Measurements from ENCODE around the gene ESR1.
A peak's percentile ranks its signal among the peaks of the same experiment; 100 is the strongest.

ESR1 gene

GRCh38 chr6:151807513-151808370 lies at the start of gene ESR1:
Gene ESR1, plus strand, starts transcription at chr6:151807682. Its CDS starts 231 bp downstream, at chr6:151807913.
- DNase-seq (ENCODE audit: low spot score) = peak; percentile 46

DNA sequence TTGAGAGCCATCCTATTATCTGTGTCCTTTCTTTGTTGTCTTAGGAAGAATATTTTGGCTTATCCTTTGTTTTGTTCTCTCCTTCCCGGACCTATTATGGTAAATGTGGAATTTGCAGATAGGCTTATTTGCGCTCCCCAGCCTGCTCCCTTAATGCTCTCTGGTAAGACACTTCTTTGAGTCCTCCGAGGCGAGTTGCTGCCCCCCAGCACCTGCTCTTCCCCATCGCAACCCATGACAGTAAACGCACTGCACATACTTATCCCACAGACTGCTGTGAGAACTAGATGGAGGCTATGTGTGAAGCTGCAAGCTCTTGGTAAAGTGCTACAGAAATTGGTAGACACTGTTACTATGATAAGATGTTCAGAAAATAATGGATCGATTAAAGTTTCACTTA lies 47.0 kb upstream of the ESR1 start:
- DNase-seq (ENCODE audit: low spot score) = no peak

DNA sequence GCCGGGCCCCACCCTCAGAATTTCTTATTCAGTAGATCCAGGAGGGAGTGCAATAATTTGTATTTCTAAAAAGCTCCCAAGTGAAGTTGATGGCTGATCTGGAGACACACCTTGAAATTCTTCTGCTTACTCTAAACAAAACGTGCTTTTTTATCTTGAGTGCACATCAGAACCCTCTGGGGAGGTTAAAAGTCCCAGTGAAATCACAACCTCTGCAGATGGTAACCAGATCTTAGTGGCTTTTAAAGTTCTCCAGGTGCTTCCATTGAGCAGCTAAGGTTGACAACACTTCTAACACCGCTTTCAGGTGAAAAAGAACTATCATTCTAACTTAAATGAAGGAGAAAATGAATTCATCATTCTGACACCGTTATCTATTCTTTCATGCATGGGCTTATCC lies 45.6 kb upstream of the ESR1 start:
- DNase-seq (ENCODE audit: low spot score) = no peak

DNA sequence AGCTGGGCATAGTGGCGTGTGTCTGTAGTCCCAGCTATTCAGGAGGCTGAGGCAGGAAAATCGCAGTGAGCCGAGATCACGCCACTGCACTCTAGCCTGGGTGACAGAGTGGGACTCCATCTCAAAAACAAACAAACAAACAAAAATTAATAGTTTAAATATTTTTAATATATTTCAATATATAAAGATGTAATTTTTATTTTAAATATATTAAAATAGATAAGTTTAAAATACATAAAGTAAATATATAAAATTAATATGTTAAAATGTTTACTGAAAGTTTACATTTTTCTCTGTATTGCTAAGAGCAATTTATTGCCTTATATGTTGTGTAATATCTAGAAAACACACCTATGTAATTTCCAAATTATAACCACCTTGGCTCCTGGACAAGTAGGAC lies 44.7 kb upstream of the ESR1 start:
- no peak for DNase-seq (ENCODE audit: low spot score)

DNA sequence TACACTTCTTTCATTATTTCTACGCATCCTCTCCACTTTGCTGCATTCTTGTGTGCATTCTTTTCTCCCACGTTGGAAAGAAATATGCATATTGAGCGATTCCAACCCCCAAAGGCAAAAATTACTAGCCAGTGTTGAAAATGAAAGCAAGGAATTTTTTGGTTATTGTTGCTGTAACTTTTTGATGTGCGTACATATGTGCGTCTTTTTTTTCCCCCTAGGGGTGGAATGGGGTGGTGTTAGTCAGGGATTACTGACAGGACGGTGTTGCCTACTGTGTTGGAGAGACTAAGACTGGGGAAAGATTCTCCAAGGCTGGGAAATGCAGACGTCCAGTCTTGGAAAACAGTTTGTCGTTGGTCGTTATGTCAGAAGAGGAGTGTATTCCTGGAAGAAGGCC lies 44.2 kb upstream of the ESR1 start:
- no peak for DNase-seq (ENCODE audit: low spot score)

DNA sequence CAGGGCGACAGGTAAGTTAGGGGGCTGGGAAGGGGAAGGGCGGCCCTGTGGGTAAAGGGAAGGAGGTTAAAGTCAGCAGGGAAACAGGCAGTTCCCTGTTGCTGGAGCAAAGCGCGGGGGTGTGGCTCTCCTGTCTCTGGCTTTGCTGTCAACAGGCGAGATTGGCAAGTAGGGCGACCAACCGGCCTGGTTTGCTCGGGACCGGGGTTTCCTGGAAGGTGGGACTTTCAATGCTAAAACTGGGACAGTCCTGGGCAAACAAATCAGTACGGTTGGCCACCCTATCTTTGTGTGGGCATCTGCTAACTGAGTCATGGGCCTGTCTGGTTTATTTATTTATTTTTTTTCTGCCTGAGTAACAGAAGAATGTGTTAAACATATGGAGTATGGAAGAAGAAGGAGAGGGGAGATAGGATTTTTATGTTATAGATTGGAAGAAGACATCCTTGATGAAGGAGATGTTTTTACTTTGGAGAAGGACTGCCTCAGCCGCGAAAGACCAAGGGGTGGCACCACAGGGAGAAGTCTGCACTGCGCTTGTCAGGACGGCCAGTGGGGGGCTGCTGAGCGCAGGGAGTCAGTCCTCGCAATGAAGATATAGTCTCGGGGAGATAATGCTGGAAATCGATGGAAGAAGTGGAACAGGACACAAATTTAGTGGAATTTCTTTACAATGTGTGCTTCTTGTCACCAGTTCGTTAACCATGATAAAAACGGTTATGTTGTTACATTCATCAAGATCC lies 43.4 kb upstream of the ESR1 start:
- DNase-seq (ENCODE audit: low spot score) = peak; percentile 75

GRCh38 chr6:151765444-151765886 lies 42.0 kb upstream of the ESR1 start:
- peak; percentile 66 for DNase-seq (ENCODE audit: low spot score)

DNA sequence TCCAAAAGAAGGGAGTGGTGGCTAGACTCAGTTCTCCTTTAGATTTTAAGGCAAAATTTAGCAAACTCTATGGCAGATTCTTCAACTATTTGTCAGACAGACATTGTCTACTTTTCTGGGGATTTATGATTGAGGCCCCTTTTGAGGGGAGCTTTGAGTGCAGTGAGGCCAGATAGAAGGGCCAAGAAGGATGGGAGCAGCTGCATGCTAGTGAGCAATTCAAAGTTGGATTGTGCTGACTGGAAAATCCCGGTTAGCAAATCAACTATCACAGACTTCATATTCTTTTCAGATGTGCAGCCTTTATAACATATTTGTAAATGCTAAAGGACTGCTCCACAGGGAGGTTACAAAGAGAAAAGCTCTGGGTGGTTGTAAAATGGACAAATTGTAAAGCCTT lies 35.0 kb upstream of the ESR1 start:
- no peak for DNase-seq (ENCODE audit: low spot score)

DNA sequence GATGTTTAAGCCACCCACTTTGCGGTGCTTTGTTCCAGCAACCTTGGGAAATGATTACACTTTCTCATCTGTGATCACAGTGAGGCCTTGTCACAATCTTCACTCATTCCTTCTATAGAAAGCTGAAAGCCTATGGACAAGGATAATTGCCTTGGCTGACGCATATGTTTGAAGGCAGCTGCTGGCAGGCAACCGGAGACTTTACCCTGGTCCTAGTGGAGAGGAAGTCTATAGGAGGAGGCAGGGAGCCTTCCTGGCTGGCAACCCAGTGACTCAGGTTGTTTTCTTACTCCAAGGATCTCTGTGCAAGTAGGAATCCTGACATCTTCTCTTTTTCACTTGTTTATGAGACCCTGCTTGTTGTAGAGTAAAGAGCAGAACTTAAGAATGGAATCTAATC lies 34.1 kb upstream of the ESR1 start:
- no peak for DNase-seq (ENCODE audit: low spot score)

GRCh38 chr6:151782560-151782959 lies 24.9 kb upstream of the ESR1 start:
- DNase-seq (ENCODE audit: low spot score) = no peak

GRCh38 chr6:151783692-151784091 lies 23.8 kb upstream of the ESR1 start:
- no peak for DNase-seq (ENCODE audit: low spot score)

DNA sequence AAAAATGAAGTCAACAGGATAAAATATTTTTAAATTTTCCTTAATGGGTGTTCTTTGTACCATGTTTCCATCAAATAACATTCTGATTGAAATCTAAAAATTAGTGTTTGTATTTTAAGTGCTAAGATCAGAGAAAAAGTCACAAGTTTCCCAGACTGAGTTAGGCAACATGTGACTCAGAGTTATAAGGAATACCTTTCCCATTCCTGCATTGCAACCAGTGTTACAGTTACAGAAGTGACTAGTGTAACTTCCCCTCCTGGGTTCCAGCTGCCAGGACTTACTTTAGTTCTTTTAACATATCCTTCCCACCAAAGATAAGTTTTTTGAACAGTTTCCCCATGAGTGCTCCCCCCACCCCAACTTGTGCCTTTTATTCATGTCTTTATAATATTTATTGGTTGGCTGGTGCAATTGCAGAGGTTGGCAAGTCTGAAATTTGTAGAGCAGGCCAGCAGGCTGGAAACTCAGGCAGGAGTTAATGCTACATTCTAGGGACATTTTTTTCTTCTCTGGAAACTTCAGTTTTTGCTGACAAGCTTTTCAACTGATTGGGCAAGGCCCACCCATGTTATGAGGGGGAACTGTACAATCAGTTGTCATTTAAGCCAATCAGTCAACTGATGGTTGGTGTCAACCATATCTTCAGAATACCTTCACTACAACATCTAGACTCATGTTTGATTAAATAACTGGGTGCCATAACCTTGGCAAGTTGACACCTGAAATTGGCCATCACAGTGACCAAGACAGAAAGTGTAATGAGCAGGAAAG lies 22.9 kb upstream of the ESR1 start:
- DNase-seq (ENCODE audit: low spot score) = no peak

DNA sequence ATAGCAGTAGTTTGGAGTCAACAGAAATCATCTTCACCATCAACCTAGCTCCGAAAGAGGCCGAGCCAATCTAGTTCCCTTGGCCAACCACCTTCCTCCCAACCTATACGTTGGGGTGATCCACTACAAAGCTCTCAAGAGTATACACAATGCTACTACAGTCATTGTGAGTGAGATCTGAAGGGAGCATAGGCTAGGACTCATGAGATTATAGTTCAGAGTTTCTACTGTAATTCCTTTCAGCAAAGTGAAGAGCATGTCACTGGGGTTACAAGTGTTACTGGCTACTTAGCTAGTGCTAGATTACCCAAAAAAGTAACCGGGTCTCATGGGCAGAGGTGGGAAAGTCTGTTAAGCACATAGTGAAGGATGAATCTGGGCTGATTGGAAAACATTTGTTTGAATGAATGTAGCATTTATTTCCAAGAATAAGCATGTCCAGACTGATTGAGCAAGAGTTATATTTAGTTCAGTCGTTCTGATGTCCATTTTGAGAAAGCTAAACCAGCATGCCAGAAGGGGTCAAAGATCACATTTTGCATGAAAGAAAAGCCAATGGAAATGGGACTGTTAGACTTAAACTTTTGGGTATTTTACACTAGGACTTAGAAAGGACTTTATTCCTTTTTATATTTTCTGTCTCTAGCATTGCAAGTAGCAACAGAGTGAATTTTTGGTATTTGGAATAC lies 10.5 kb upstream of the ESR1 start:
- DNase-seq (ENCODE audit: low spot score) = no peak

DNA sequence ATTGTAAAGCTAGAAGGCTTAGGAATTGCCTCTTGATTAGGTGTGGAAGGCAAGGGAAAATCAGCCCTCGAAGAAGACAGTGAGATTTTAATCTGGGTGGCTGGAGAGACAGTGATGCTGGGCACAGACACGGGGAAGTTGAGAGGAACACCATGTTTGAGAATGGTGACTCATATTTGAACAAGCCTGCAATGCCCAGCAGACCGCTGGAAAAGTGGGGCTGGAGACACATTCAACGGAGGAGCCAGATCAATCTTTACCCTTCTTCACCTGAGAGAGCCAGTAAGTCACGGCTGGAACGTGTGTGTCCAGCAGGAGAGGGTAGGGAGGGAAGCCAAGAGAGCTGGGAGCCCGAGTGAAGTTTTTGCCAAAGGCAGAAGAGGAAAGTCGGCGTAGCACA lies 3.7 kb upstream of the ESR1 start:
- no peak for DNase-seq (ENCODE audit: low spot score)

DNA sequence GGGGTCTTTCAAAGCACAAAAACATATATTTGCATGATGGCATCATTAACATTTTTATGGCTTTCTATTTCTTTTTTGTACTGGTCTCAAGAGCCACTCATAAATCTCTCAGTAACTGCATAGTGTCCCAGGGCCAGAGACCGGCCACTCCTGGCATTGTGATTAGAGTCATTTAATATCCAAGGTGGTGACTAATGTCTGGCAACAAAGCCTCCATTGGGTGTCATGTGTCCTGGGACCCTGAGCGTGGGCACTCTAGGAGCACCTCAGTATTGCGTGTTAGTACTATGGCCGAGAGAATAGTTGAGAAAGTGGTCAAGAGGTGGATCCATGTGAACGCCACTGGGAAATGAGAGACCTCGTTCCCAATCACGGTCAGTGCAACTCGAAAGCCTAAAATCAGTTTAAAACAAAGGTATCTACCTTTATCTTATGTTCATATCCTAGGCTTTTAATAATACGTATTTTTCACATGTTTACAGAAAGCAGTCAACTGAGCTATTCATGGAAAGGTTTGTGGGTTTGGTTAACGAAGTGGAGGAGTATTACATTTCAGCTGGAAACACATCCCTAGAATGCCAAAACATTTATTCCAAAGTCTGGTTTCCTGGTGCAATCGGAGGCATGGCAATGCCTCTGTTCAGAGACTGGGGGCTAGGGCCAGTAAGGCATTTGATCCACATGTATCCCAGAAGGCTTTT lies 2.7 kb upstream of the ESR1 start:
- DNase-seq (ENCODE audit: low spot score) = no peak

DNA sequence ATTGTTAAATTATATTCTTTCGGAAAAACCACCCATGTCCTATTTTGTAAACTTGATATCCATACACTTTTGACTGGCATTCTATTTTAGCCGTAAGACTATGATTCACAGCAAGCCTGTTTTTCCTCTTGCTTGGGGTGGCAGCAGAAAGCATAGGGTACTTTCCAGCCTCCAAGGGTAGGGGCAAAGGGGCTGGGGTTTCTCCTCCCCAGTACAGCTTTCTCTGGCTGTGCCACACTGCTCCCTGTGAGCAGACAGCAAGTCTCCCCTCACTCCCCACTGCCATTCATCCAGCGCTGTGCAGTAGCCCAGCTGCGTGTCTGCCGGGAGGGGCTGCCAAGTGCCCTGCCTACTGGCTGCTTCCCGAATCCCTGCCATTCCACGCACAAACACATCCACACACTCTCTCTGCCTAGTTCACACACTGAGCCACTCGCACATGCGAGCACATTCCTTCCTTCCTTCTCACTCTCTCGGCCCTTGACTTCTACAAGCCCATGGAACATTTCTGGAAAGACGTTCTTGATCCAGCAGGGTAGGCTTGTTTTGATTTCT lies 2.1 kb upstream of the ESR1 start:
- peak; percentile 39 for DNase-seq (ENCODE audit: low spot score)

GRCh38 chr6:151806757-151807512 lies 547 bp upstream of the ESR1 start:
- DNase-seq (ENCODE audit: low spot score) = no peak

DNA sequence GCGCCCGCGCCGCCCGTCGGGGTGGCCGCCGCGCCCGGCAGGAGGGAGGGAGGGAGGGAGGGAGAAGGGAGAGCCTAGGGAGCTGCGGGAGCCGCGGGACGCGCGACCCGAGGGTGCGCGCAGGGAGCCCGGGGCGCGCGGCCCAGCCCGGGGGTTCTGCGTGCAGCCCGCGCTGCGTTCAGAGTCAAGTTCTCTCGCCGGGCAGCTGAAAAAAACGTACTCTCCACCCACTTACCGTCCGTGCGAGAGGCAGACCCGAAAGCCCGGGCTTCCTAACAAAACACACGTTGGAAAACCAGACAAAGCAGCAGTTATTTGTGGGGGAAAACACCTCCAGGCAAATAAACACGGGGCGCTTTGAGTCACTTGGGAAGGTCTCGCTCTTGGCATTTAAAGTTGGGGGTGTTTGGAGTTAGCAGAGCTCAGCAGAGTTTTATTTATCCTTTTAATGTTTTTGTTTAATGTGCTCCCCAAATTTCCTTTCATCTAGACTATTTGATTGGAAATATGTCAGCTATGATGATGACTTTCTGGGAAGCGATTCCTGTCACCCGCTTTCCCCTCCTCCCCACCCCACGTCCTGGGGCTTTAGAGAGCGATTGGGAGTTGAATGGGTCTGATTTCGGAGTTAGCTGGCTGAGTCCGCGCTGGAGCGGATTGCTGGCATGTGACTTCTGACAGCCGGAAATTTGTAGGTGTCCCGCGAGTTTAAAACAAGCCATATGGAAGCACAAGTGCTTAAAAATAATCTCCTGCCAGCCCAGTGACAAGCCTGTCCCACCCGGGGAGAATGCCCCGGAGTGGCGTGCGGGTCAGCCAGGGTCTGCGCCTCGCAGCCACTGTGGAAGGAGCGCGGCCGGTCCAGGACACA lies 1.1 kb downstream of the ESR1 start:
- DNase-seq (ENCODE audit: low spot score) = peak; percentile 70

- DNase-seq (ENCODE audit: low spot score) = no peak
Observed at GRCh38 chr6:151811081-151811480, 3.6 kb downstream of the ESR1 start.

All from D341Med (cell line).